HepG2 (cell line): ENCODE measurements around the gene ACAP3. TPM values are rescaled to one million over a fixed set of nuclear protein-coding genes. Genes with fewer than 3 reads are reported as not detected.

Experiments used
- ATAC-seq: fragments of 200-7000 bp; cut with Tn5 transposase; 3 replicates; pipeline ENCODE4 v1.9.1; 2020; ENCODE audit warnings: mild to moderate bottlenecking, moderate library complexity
- BruUV-seq: library from RNA; stranded (reverse); fragments of 400-500 nt; replicated peaks from 2 replicates; lab custom pipeline; 2021; lab: Mats Ljungman, UMichigan
- CTCF ChIA-PET: fragments of 300-600 bp; formaldehyde crosslinking; extraction: SDS; loops from one replicate; lab custom pipeline; 2021; ENCODE audit warnings: low total read pairs, inconsistent platforms, low intra/inter-chr PET ratio; lab: Yijun Ruan, JAX
- POLR2A ChIA-PET: fragments of 350-600 bp; sonication (Branson Sonifier 250); formaldehyde crosslinking; loops from one replicate; lab custom pipeline; 2020; ENCODE audit warnings: antibody characterized with exemption, inconsistent platforms; lab: Yijun Ruan, JAX
- DNase-seq: peaks from one replicate; pipeline ENCODE4 v3.0.0-alpha.2; 2015; ENCODE audit warnings: low spot score
- FAIRE-seq: peaks from 3 replicates; lab custom pipeline; 2011; peaks lifted over from hg19 to GRCh38; lab: Jason Lieb, UNC
- H2AFZ ChIP-seq: one replicate; pipeline ENCODE4 v1.6.1; 2011; ENCODE audit warnings: low read length, inconsistent platforms
- H3K27ac ChIP-seq: fragments of 300-600 bp; 3 replicates; pipeline ENCODE4 v1.8.0; 2011; ENCODE audit warnings: mixed run types, mild to moderate bottlenecking, mixed read lengths, low read length, inconsistent platforms; ENCODE audit not compliant: insufficient read depth; ENCODE audit errors: extremely low read length
- H3K27me3 ChIP-seq, 2 experiments: fragments of 200-600 bp in 1 of 2; 2 replicates in 1 of 2; 3 replicates in 1 of 2; pipeline versions ENCODE4 v1.6.0 to v1.8.0; 2011; ENCODE audit warnings: low read length in 2 of 2, mild to moderate bottlenecking in 2 of 2, moderate library complexity in 2 of 2, inconsistent platforms in 1 of 2; ENCODE audit not compliant: insufficient read depth in 2 of 2, control insufficient read depth in 1 of 2
- H3K36me3 ChIP-seq, 2 experiments: fragments of 200-600 bp in 1 of 2; replicated peaks in 1 of 2; 2 replicates in 1 of 2; 3 replicates in 1 of 2; pipeline versions ENCODE4 v1.5.1 to v1.8.0; 2011; ENCODE audit warnings: low read length in 2 of 2, inconsistent platforms in 1 of 2; ENCODE audit not compliant: insufficient read depth in 2 of 2, control insufficient read depth in 1 of 2
- H3K4me1 ChIP-seq: 2 replicates; pipeline ENCODE4 v1.5.1; 2012; ENCODE audit warnings: low read length, inconsistent platforms; ENCODE audit not compliant: insufficient read depth
- H3K4me2 ChIP-seq: 2 replicates; pipeline ENCODE4 v1.6.0; 2011; ENCODE audit warnings: low read depth, low read length, inconsistent platforms
- H3K4me3 ChIP-seq, 3 experiments: fragments of 200-600 bp in 1 of 3; sonication (generic), shearing (Covaris generic) in 1 of 3; replicated peaks in 1 of 3; 2 replicates each; pipeline ENCODE4 v1.5.1; 2011 to 2016; ENCODE audit warnings: low read length in 3 of 3, inconsistent platforms in 2 of 3, low read depth in 2 of 3, mild to moderate bottlenecking in 2 of 3, control low read depth in 1 of 3, mixed read lengths in 1 of 3; ENCODE audit not compliant: insufficient read depth in 1 of 3
- H3K79me2 ChIP-seq: one replicate; pipeline ENCODE4 v1.6.1; 2011; ENCODE audit warnings: low read length, inconsistent platforms; ENCODE audit not compliant: insufficient read depth
- H3K9ac ChIP-seq: 2 replicates; pipeline ENCODE4 v1.6.0; 2011; ENCODE audit warnings: mild to moderate bottlenecking, low read depth, low read length, inconsistent platforms; ENCODE audit not compliant: insufficient read depth
- H3K9me3 ChIP-seq: 2 replicates; pipeline ENCODE4 v1.5.1; 2012; ENCODE audit warnings: mild to moderate bottlenecking, low read length
- H4K20me1 ChIP-seq: 2 replicates; pipeline ENCODE4 v1.6.0; 2011; ENCODE audit warnings: inconsistent platforms, mild to moderate bottlenecking, low read length, moderate library complexity; ENCODE audit not compliant: insufficient read depth
- AGO1 ChIP-seq: fragments of 200-400 bp; formaldehyde crosslinking; IDR thresholded peaks from 2 replicates; pipeline ENCODE4 v1.6.1; 2017; ENCODE audit warnings: mild to moderate bottlenecking, low read depth, low read length, moderate library complexity; ENCODE audit not compliant: poor library complexity, severe bottlenecking
- AGO2 ChIP-seq: fragments of 200-400 bp; formaldehyde crosslinking; optimal IDR thresholded peaks from 2 replicates; pipeline ENCODE3; 2017; ENCODE audit warnings: mild to moderate bottlenecking, low read depth, low read length, moderate library complexity
- ARHGAP35 ChIP-seq: sonication (generic); formaldehyde crosslinking; IDR thresholded peaks from 2 replicates; pipeline ENCODE4 v1.9.0; 2022; ENCODE audit warnings: mild to moderate bottlenecking, inconsistent platforms, moderate library complexity, missing genetic modification reagents, borderline replicate concordance
- HMG20B ChIP-seq: conservative IDR thresholded peaks from 2 replicates; pipeline ENCODE4 v1.6.1; 2016; ENCODE audit warnings: missing genetic modification reagents, missing compliant biosample characterization
- RARA ChIP-seq: IDR thresholded peaks from 2 replicates; pipeline ENCODE4 v1.6.1; 2016; ENCODE audit warnings: missing genetic modification reagents, missing compliant biosample characterization
- RBFOX2 ChIP-seq: fragments of 200-400 bp; formaldehyde crosslinking; IDR thresholded peaks from 2 replicates; pipeline ENCODE4 v1.6.1; 2017; ENCODE audit warnings: low read depth, mild to moderate bottlenecking, low read length
- SMARCE1 ChIP-seq: fragments of 450-650 bp; IDR thresholded peaks from 2 replicates; pipeline ENCODE4 v1.6.1; 2017; ENCODE audit warnings: borderline replicate concordance
- STAT5B ChIP-seq: sonication (generic); formaldehyde crosslinking; IDR thresholded peaks from 2 replicates; pipeline ENCODE4 v1.4.0; 2020; ENCODE audit warnings: missing genetic modification reagents
- ZBTB42 ChIP-seq: sonication (generic); formaldehyde crosslinking; IDR thresholded peaks from 2 replicates; pipeline ENCODE4 v1.5.0; 2020; ENCODE audit warnings: mild to moderate bottlenecking, missing genetic modification reagents
- ZKSCAN1 ChIP-seq: fragments of 150-350 bp; IDR thresholded peaks from 2 replicates; pipeline ENCODE4 v1.6.1; 2014; ENCODE audit warnings: low read length
- ZNF10 ChIP-seq: sonication (generic); formaldehyde crosslinking; IDR thresholded peaks from 2 replicates; pipeline ENCODE4 v1.4.0; 2020; ENCODE audit warnings: mild to moderate bottlenecking, low read depth, missing genetic modification reagents, borderline replicate concordance
- ZNF329 ChIP-seq: sonication (generic); formaldehyde crosslinking; IDR thresholded peaks from 2 replicates; pipeline ENCODE4 v1.9.0; 2021; ENCODE audit warnings: low read depth, mild to moderate bottlenecking, missing genetic modification reagents
- ZNF34 ChIP-seq: sonication (generic); formaldehyde crosslinking; IDR thresholded peaks from 2 replicates; pipeline ENCODE4 v1.4.0; 2020; ENCODE audit warnings: mild to moderate bottlenecking, missing genetic modification reagents, borderline replicate concordance
- ZNF496 ChIP-seq: sonication (generic); formaldehyde crosslinking; IDR thresholded peaks from 2 replicates; pipeline ENCODE4 v1.8.1; 2023; ENCODE audit warnings: mild to moderate bottlenecking, moderate library complexity, missing genetic modification reagents; ENCODE audit not compliant: insufficient replicate concordance
- WGBS: methylation state at CpG from one replicate; pipeline ENCODE4 v1.1.6; 2017; ENCODE audit warnings: low lambda C conversion rate; 5-methylcytosine and 5-hydroxymethylcytosine counted together
- in situ Hi-C: cut with HindIII; loops from 2 replicates; pipeline ENCODE4 v1.10.0; 2017; ENCODE audit warnings: low pct_unique_long_range_greater_than_20kb; ENCODE audit not compliant: extremely low pct_ligation_motif_present
- intact Hi-C: fragments of 100-400 bp; cut with micrococcal nuclease; formaldehyde crosslinking; loops from one replicate; pipeline ENCODE4 v1.10.0; 2022; ENCODE audit not compliant: unreplicated experiment
- polyA plus RNA-seq, 8 experiments: library from polyadenylated mRNA; depleted of rRNA in 3 of 8; stranded (reverse) in 7 of 8; unstranded in 1 of 8; fragments of >200 nt; fragmentation: Illumina TruSeq in 4 of 8; extraction: Trizol in 4 of 8; gene quantifications; 2 replicates each; pipeline versions ENCODE4 v1.2.1 to v1.2.3, GENCODE V29; 2011 to 2016; ENCODE audit warnings: low read depth in 4 of 8, missing spikeins in 1 of 8, mixed read lengths in 1 of 8; ENCODE audit not compliant: insufficient read depth in 1 of 8
- total RNA-seq, 5 experiments: library from RNA; depleted of rRNA; stranded (reverse); fragments of >200 nt; fragmentation: Illumina TruSeq; extraction: Trizol; gene quantifications; 2 replicates each; pipeline ENCODE4 v1.2.3, GENCODE V29; 2016; ENCODE audit warnings: low read depth in 1 of 5

Gene ACAP3
- total and polyA plus RNA-seq, 2 of the 13 experiments (the other 11 are each of a cell fraction or from before 2014, with no cell fraction given) = 29.4 to 50.8 TPM

DNA sequence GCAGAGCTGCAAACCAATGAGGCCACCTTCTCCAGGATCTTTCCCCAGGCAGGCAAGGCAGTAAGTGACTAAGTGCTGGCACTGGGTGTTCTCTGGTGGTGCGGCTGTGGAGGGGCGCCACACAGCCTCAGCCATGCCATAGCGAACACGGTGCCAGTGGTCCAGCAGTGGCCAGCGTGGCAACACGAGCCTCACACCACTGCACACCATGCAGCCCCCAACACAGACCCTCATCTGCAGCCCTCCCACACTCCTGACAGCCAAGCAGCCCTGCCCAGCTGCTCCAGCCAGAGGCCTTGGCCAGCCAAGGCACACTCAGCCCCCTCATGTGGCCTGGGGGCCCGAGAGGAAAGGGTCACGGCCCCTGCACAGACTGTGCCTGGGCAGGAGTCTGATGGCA, 13.7 kb upstream of the ACAP3 start:
- peaks cover 22% of the 10 kb centered on the region for H3K4me1 ChIP-seq
- no peaks in the 10 kb centered on the region for H3K9me3 ChIP-seq
- no peak overlapping the region for H3K27ac ChIP-seq
- peaks cover 7 to 28% of the 10 kb centered on the region in 2 experiments; a peak in 4 of 5 replicates for H3K36me3 ChIP-seq
- H3K9ac ChIP-seq = no peak overlapping the region
- DNase-seq (no peak), FAIRE-seq (no peak), ATAC-seq (no peak)
- no peak overlapping the region for H3K4me3 ChIP-seq
- no peak for TF ChIP-seq ARHGAP35 (CRISPR knock-in tag)
- no peak for TF ChIP-seq SMARCE1
- peak; percentile 40; the same call in 1 of the 2 replicates for TF ChIP-seq RBFOX2
- peaks cover 10% of the 10 kb centered on the region; the same call in 1 of the 2 replicates for H4K20me1 ChIP-seq
- H3K27me3 ChIP-seq = no peaks in the 10 kb centered on the region
- CTCF ChIA-PET = no interaction called here
- WGBS = 96% methylated on average over 4 of the region's 8 CpGs
- intact Hi-C loops (no loop called here), in situ Hi-C loops (no loop called here)
- no peak overlapping the region; the same call in 1 of the 2 replicates for H3K4me2 ChIP-seq
- H3K79me2 ChIP-seq = peaks cover 54% of the 10 kb centered on the region
- POLR2A ChIA-PET = no interaction called here
- no peak overlapping the region for H2AFZ ChIP-seq
- no TSS peak for BruUV-seq

DNA sequence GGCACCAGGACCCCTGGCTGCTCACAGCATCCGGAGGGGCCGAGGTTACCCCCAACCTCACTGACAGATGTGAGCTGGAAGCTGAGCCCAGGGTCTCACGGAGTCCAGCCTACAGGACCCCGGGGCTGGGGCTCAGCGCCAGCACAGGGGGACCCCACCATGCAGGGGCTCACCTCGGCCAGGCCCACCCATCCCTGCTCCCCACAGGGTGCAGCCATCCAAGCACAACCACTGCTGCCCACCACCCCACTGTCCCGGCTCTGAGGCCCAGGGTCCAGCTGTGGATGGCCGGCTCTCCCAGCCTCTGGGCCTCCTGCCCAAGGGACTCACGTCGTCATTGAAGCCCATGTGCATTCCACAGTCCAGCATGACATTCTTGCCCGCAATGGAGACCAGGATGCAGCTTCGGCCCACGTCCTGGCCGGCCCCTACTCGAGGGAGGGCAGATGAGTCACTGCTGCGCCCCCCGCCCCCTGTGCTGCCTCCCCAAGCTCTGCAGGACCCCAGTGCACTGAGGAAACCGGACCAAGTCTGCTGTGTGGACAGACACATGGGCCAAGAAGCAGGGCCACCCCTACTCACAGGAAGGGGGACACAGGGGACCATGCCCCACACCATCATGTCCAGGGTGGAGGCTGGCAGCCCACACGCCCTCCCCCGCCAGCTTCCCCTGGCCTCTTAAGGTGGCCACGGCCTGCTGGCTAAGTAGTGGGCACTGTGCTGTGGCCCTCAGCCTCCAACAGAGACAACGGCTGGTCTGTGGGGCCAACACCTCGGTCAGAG, 13.1 kb upstream of the ACAP3 start:
- no peak for DNase-seq
- no peak for FAIRE-seq
- Histone ChIP-seq H2AFZ (no peak overlapping the region), H3K9me3 (no peaks in the 10 kb centered on the region), H4K20me1 (peaks cover 10% of the 10 kb centered on the region; the same call in 1 of the 2 replicates), H3K4me3 (no peak overlapping the region), H3K27me3 (no peaks in the 10 kb centered on the region), H3K36me3 (peaks cover 7 to 31% of the 10 kb centered on the region in 2 experiments; a peak in 4 of 5 replicates), H3K9ac (no peak overlapping the region), H3K4me1 (peaks cover 21% of the 10 kb centered on the region), H3K4me2 (no peak overlapping the region), H3K27ac (no peak overlapping the region), H3K79me2 (peaks cover 48% of the 10 kb centered on the region)
- in situ Hi-C loops (no loop called here), intact Hi-C loops (no loop called here)
- WGBS = 100% methylated on average over 2 of the region's 23 CpGs
- CTCF ChIA-PET = no interaction called here
- no TSS peak for BruUV-seq
- no peak for ATAC-seq
- POLR2A ChIA-PET = no interaction called here
- TF ChIP-seq ZNF34 (CRISPR knock-in tag) (no peak), AGO2 (peak; percentile 2), ZKSCAN1 (no peak), ZNF10 (CRISPR knock-in tag) (no peak), ZNF496 (no peak), HMG20B (CRISPR knock-in tag) (no peak), STAT5B (no peak), RARA (no peak), RBFOX2 (peak; percentile 46; the same call in 1 of the 2 replicates), ZBTB42 (no peak), ZNF329 (CRISPR knock-in tag) (no peak), AGO1 (peak; percentile 3)
